ENCODE data around the gene AAGAB.
"Not testable (repeated sequence)": the region's sequence is repeated elsewhere in the genome, so short reads cannot be mapped to it uniquely, and the experiment has no call there.

AAGAB gene

GRCh38 chr15:67258412-67258811 lies 4.0 kb upstream of the AAGAB start:
- DNase-seq; in situ Hi-C loops (cut with HindIII; ENCODE audit: low pct_ligation_motif_present, low pct_unique_long_range_greater_than_20kb, low sequenced_read_pairs): not testable (repeated sequence)

GRCh38 chr15:67256051-67256450 lies 1.6 kb upstream of the AAGAB start:
- no peak for DNase-seq
- in situ Hi-C loops (cut with HindIII; ENCODE audit: low pct_ligation_motif_present, low pct_unique_long_range_greater_than_20kb, low sequenced_read_pairs), result no loop called here

- in situ Hi-C loops (cut with HindIII; ENCODE audit: low pct_ligation_motif_present, low pct_unique_long_range_greater_than_20kb, low sequenced_read_pairs), result no loop called here
- DNase-seq, result peak; percentile 8
These were observed 768 bp downstream of the AAGAB start for GRCh38 chr15:67253549-67254237.

- in situ Hi-C loops (cut with HindIII; ENCODE audit: low pct_ligation_motif_present, low pct_unique_long_range_greater_than_20kb, low sequenced_read_pairs), result no loop called here
- DNase-seq, result no peak
These were observed 1.4 kb downstream of the AAGAB start for GRCh38 chr15:67253101-67253500.

GRCh38 chr15:67251318-67251717 lies 3.1 kb downstream of the AAGAB start:
- in situ Hi-C loops (cut with HindIII; ENCODE audit: low pct_ligation_motif_present, low pct_unique_long_range_greater_than_20kb, low sequenced_read_pairs), result no loop called here
- DNase-seq, result no peak

GRCh38 chr15:67249830-67250229 lies 4.6 kb downstream of the AAGAB start:
- in situ Hi-C loops (cut with HindIII; ENCODE audit: low pct_ligation_motif_present, low pct_unique_long_range_greater_than_20kb, low sequenced_read_pairs), result no loop called here
- no peak for DNase-seq

- in situ Hi-C loops (cut with HindIII; ENCODE audit: low pct_ligation_motif_present, low pct_unique_long_range_greater_than_20kb, low sequenced_read_pairs), result no loop called here
- no peak for DNase-seq
These were observed 6.4 kb downstream of the AAGAB start for GRCh38 chr15:67248011-67248505.

- in situ Hi-C loops (cut with HindIII; ENCODE audit: low pct_ligation_motif_present, low pct_unique_long_range_greater_than_20kb, low sequenced_read_pairs); DNase-seq: not testable (repeated sequence)
These were observed 7.9 kb downstream of the AAGAB start for GRCh38 chr15:67246606-67247005.

GRCh38 chr15:67244971-67245478 lies 9.4 kb downstream of the AAGAB start:
- in situ Hi-C loops (cut with HindIII; ENCODE audit: low pct_ligation_motif_present, low pct_unique_long_range_greater_than_20kb, low sequenced_read_pairs), result no loop called here
- no peak for DNase-seq

GRCh38 chr15:67242708-67243111 lies 11.8 kb downstream of the AAGAB start:
- DNase-seq, result no peak
- in situ Hi-C loops (cut with HindIII; ENCODE audit: low pct_ligation_motif_present, low pct_unique_long_range_greater_than_20kb, low sequenced_read_pairs), result no loop called here

- in situ Hi-C loops (cut with HindIII; ENCODE audit: low pct_ligation_motif_present, low pct_unique_long_range_greater_than_20kb, low sequenced_read_pairs), result no loop called here
- DNase-seq, result no peak
These were observed 13.2 kb downstream of the AAGAB start for GRCh38 chr15:67241132-67241855.

- DNase-seq, result peak; percentile 42
These were observed 14.0 kb downstream of the AAGAB start for GRCh38 chr15:67240235-67241131.

GRCh38 chr15:67232591-67232990 lies 21.9 kb downstream of the AAGAB start:
- no peak for DNase-seq
- in situ Hi-C loops (cut with HindIII; ENCODE audit: low pct_ligation_motif_present, low pct_unique_long_range_greater_than_20kb, low sequenced_read_pairs), result no loop called here

More at GRCh38 chr15:67240235-67241131, 14.0 kb downstream of the AAGAB start:
- in situ Hi-C loops (cut with HindIII; ENCODE audit: low pct_ligation_motif_present, low pct_unique_long_range_greater_than_20kb, low sequenced_read_pairs), result no loop called here

- DNase-seq, result no peak
- in situ Hi-C loops (cut with HindIII; ENCODE audit: low pct_ligation_motif_present, low pct_unique_long_range_greater_than_20kb, low sequenced_read_pairs), result no loop called here
These were observed 24.0 kb downstream of the AAGAB start for GRCh38 chr15:67230504-67230903.

GRCh38 chr15:67228286-67228685 lies 26.2 kb downstream of the AAGAB start:
- no peak for DNase-seq
- in situ Hi-C loops (cut with HindIII; ENCODE audit: low pct_ligation_motif_present, low pct_unique_long_range_greater_than_20kb, low sequenced_read_pairs), result no loop called here

- in situ Hi-C loops (cut with HindIII; ENCODE audit: low pct_ligation_motif_present, low pct_unique_long_range_greater_than_20kb, low sequenced_read_pairs), result no loop called here
- no peak for DNase-seq
These were observed 26.6 kb downstream of the AAGAB start for GRCh38 chr15:67227846-67228245.

- in situ Hi-C loops (cut with HindIII; ENCODE audit: low pct_ligation_motif_present, low pct_unique_long_range_greater_than_20kb, low sequenced_read_pairs), result no loop called here
- DNase-seq, result no peak
These were observed 27.0 kb downstream of the AAGAB start for GRCh38 chr15:67227431-67227830.

- in situ Hi-C loops (cut with HindIII; ENCODE audit: low pct_ligation_motif_present, low pct_unique_long_range_greater_than_20kb, low sequenced_read_pairs), result no loop called here
- DNase-seq, result no peak
These were observed 29.1 kb downstream of the AAGAB start for GRCh38 chr15:67225336-67225735.

- in situ Hi-C loops (cut with HindIII; ENCODE audit: low pct_ligation_motif_present, low pct_unique_long_range_greater_than_20kb, low sequenced_read_pairs), result no loop called here
- no peak for DNase-seq
These were observed 29.6 kb downstream of the AAGAB start for GRCh38 chr15:67224889-67225288.
